ENCODE data around the gene ASIC3.

- no peak for TF ChIP-seq POLR2AphosphoS5 (IDR thresholded peaks at IDR 0.05; ENCODE audit: low read depth, low read length)
- no peak for TF ChIP-seq POLR2A (IDR thresholded peaks at IDR 0.05; ENCODE audit: low read depth, low read length)
- TF ChIP-seq TAF1 (IDR thresholded peaks at IDR 0.05; ENCODE audit: borderline replicate concordance, low read depth, low read length): no peak
Measured at GRCh38 chr7:151091988-151092387, 43.7 kb downstream of the ASIC3 start.

All from GM12892 (cell line).